ENCODE measurements around the gene OR52E5.

Gene OR52E5

GRCh38 chr11:5892908-5893307 is at the start of gene OR52E5:
Gene OR52E5 (plus strand): TSS chr11:5893208. CDS start chr11:5900777, 7,569 bp downstream.
- no peak for DNase-seq

GRCh38 chr11:5846701-5847100 is 46.3 kb upstream of the OR52E5 start:
- no peak for DNase-seq

DNA sequence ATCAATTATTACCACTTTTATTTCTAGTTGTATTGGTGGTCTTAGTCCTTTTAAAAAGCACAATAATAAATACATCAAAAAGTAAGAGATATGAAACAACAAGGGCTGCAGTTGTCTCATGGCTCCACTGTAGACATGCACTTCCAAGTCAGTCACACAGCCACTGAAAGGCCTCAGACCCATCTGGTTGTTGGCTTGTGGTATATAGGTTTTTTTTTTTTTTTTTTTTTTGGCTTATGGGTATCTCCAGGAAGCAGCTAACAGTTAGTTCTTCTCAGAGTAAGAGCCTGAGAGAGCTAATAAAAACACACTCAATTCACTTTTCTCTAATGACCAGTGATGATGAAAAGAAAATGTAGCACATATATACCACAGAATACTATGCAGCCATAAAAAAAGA is 45.3 kb upstream of the OR52E5 start:
- DNase-seq, result no peak

DNA sequence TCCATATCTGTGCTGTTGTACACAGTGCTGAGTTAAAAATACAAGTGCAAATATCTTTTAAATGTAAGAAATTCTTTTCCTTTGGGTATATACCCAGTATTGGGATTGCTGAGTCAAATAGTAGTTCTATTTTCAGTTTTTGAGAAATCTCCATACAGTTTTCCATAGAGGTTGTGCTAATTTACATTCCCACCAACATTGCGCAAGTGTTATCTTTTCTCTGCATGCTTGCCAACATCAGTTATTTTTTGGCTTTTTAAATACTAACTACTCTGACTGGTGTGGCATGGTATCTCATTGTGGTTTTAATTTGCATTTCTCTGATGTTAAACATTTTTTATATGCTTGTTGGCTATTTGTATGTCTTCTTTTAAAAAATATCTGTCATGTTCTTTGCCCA is 42.0 kb upstream of the OR52E5 start:
- no peak for DNase-seq

DNA sequence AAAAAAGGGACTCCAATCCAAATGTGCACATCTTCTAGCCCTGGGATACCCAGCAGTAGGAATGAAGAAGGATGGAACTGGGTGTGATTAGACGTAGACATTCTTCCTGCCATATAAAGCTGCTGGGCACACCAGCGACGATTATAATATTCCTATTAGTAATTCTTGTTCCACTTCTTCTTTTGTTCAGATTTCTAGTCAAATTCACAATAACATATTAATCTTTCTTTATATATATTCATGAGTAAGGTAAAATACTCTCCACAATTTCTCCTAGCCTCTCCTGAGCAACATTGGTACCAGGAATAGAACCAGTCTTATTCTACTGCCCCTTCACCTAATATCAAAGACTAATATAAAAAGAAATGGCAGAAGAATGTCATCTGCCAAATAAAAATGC is 35.4 kb upstream of the OR52E5 start, which contains the start of gene OR52E8:
Gene OR52E8 (minus strand): TSS at position 101 of the 400 bp plus-strand sequence. CDS start 0 bp downstream, at position 101.
- no peak for DNase-seq

GRCh38 chr11:5865826-5866225 is 27.2 kb upstream of the OR52E5 start:
- DNase-seq, result no peak

DNA sequence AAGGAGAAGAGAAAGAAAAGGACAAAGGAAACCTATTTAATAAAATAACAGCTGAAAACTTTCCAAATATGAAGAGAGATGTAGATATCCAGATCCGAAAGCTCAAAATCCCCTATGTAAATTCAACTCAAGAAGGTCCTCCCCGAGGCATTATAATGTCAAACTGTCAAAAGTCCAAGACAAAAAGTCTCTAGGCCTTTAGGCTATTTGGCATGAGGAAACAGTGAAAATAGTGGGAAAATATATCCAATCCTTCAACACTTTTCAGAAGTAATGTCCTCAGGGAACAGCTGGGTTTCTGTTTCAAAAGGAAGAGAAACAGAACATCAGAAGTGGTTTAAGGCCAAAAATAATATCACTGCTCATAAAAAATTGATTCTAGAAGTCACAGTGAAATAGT is 14.4 kb upstream of the OR52E5 start:
- DNase-seq, result no peak

GRCh38 chr11:5880329-5880728 is 12.7 kb upstream of the OR52E5 start, which contains the start of gene OR52E4:
Gene OR52E4 (plus strand): TSS chr11:5880629. CDS start chr11:5884293, 3,664 bp downstream.
- DNase-seq, result no peak

DNA sequence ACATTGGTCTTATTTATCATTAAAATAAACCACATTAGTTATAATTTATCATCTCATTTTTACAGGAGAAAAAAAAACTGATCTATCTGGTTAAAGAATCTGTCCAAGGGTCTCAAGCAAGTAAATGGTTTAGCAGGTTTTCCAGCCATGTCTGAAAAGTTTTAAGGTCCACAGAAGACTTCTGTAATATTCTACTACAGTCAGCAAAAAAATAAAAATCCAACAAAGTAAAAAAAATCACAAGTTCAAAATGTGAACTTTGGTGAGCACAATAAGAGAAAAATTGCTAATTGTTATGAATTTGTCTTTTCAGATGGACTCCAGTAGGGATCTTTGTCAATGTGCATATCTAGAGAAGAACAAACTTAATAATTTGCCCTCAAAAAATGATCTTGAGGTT is 11.3 kb upstream of the OR52E5 start:
- DNase-seq, result no peak

- DNase-seq, result no peak
These were observed 5.8 kb upstream of the OR52E5 start for GRCh38 chr11:5887172-5887571.

DNA sequence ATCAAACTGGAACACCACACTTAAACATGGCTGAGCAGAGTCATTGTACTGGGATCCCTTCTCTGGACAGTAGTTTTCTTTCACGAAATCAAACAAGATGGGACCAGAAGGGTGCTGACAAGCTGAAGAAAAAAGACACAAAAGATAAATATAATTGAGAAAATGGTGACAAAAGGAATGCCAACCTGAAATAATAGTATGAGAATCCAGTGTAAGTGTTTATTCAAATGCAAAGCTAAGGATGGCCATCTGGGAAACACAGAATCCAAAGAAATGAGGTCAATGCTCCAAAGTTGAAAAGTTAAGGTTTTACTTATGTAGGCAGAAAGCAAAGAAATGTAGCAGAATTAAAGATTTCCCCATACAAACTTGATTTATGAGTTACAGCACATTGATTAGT is 5.3 kb upstream of the OR52E5 start:
- DNase-seq, result no peak

DNA sequence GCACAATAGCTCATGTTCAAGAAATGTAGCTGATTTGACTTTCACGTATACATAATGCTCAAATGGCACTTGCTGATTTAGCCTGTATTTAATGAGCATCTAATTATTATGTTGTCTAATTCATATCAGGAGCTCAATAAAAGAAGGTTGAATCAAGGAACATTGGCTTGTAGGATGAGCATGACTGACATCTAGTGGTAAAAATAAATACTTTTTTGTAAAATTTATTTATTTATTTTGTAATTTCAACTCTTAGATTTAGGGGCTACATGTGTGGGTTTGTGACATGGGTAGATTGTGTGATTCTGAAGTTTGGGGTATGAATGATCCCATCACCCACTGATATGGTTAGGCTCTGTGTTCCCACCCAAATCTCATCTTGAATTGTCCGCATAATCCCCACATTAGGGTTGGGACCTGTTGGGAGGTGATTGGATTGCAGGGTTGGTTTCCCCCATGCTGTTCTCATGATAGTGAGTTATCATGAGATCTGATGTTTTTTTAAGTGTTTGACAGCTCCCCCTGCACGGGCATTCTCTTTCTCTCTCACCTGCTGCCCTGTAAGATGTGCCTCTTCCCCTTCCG is 1.7 kb upstream of the OR52E5 start:
- no peak for DNase-seq

- no peak for DNase-seq
These were observed 6.5 kb downstream of the OR52E5 start for GRCh38 chr11:5899534-5899933.

- DNase-seq, result no peak
These were observed 17.5 kb downstream of the OR52E5 start for GRCh38 chr11:5910540-5910939.

GRCh38 chr11:5922749-5923426 is 29.9 kb downstream of the OR52E5 start:
- DNase-seq, result no peak

GRCh38 chr11:5923427-5923776 is 30.4 kb downstream of the OR52E5 start:
- no peak for DNase-seq

DNA sequence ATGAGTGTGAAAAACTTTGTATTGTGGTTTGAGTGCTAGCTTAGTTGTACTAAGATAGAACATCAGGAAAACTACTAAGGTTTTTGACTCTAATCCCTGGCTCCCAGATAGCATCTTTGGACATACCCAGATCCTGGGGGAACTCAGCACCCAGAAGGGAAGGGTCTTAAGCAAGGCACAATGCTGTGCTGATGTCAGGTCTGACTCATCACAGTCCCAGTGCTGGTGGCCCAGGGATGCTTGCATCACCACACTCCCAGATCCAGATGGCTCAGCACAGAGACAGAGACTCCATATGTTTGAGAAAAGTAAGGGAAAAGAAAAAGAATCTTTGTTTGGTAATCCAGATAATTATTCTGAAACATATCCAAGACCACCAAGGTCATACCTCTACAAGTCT is 30.8 kb downstream of the OR52E5 start:
- DNase-seq, result no peak

- DNase-seq, result no peak
These were observed 35.3 kb downstream of the OR52E5 start for GRCh38 chr11:5928271-5928670.

GRCh38 chr11:5928811-5929210 is 35.8 kb downstream of the OR52E5 start:
- DNase-seq, result no peak

DNA sequence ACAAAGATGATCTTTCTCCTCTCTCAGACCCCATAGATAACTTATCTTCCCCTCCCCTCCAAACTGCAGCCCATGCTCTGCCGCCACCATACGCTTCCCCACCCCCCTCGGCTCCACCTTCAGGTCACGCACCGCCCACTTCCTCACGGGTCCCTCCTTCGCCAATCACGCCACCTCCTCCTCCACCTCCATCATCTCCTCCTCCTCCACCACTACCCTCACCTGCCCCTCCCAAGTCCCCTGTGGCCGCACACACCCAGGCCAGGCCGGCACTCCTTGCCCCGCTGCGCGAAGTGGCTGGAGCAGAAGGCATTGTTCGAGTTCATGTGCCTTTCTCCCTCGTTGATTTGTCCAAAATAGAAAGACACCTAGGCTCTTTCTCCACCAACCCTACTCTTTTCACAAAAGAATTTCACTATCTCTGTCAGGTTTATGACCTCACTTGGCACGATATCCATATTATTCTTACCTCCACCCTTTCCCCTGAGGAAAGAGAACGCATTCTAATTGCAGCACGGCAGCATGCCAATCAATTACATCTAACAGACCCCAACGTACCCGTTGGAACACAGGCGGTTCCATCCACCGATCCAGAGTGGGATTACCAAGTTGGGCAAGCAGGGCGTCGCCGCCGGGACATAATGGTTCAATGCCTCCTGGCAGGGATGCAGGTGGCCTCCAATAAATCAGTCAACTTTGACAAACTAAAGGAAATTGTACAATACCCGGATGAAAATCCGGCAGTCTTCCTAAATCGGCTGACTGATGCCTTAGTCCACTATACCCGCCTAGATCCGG is 36.8 kb downstream of the OR52E5 start:
- DNase-seq, result no peak

- no peak for DNase-seq
These were observed 37.6 kb downstream of the OR52E5 start for GRCh38 chr11:5930614-5931013.

GRCh38 chr11:5931061-5931460 is 38.1 kb downstream of the OR52E5 start:
- no peak for DNase-seq

GRCh38 chr11:5932671-5933070 is 39.7 kb downstream of the OR52E5 start:
- no peak for DNase-seq

DNA sequence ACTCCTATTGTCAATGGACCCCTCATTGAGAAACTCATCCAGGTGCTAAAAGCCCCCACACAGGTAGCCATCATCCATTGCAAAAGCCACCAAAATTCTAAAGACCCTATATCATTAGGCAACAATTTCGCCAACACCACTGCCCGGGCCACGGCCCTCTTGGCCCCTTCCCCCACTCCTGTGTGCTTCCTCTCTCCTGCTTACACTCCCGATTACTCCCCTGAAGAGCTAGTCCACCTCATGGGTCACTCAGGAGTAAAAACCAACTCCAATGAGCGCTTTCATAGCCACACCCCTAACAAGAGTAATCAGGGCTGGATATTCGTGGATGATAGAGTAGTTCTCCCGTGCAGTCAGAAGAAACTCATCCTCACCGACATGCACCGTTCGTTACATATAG is 40.1 kb downstream of the OR52E5 start:
- no peak for DNase-seq

Measured in CD4-positive, alpha-beta T cell treated with Interferon gamma for 1 hour (primary cell).